ENCODE results near the gene CNIH2.
"Not testable (repeated sequence)": the region's sequence is repeated elsewhere in the genome, so short reads cannot be mapped to it uniquely, and the experiment has no call there.

CNIH2 gene

DNA sequence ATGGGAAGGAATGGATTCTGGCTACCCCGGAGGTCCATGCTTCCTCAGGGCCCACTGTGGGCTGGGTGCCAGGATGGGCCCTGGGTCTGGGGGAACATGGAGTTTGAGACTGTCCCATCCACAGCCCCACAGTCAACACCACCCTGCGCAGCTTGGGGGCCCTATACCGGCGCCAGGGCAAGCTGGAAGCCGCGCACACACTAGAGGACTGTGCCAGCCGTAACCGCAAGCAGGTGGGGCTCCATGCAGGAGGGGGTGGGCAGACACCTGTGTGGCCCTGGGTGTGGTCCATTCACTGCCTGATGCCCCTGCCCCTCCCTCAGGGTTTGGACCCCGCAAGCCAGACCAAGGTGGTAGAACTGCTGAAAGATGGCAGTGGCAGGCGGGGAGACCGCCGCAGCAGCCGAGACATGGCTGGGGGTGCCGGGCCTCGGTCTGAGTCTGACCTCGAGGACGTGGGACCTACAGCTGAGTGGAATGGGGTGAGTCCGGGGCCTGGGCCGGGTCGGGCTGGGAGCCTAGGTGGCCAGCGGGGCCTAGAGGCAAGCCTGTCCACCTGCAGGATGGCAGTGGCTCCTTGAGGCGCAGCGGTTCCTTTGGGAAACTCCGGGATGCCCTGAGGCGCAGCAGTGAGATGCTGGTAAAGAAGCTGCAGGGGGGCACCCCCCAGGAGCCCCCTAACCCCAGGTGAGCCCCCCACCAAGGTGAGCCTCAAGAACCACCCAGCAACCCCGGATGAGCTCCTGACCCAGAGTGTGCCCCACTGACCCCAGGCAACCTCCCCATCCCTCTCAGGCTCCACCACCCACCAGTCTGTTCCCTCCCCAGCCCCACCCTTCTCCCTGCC, 12.2 kb upstream of the CNIH2 start:
- H3K27me3 Mint-ChIP-seq: no peaks in the 10 kb centered on the region
- no peaks in the 10 kb centered on the region for H3K9me3 Mint-ChIP-seq
- peaks cover 26% of the 10 kb centered on the region for H3K4me1 Mint-ChIP-seq (ENCODE audit: low read depth)
- H3K36me3 Mint-ChIP-seq (ENCODE audit: low read depth): peaks cover 24% of the 10 kb centered on the region
- no peak overlapping the region for H3K27ac Mint-ChIP-seq
- H3K4me3 Mint-ChIP-seq: no peak overlapping the region

DNA sequence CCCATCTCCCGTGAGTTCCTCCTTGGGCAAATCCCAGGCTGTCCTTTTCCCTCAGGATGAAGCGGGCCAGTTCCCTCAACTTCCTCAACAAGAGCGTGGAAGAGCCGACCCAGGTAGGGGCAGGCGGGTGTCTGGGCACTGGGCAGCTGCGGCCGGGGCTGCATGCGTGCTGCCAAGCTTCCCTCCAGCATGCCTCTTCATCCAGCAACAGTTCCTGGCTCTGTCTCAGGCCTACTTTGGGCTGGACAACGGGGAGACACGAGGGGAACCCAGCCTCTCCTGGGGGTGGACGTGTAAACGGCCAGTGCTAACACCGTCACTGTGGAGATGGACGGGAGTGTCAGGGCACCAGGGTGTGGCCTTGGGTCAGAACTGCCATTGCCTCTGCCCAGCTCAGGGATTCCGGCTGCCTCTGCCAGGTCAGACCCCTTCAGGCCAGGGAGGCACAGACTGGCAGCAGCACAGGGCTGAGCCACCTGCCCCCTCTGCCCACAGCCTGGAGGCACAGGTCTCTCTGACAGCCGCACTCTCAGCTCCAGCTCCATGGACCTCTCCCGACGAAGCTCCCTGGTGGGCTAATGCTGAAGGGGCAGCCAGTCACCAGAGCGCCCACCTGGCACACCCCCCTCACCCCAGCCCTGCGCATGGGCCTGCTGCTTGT, 11.5 kb upstream of the CNIH2 start:
- Mint-ChIP-seq H3K27me3 (no peaks in the 10 kb centered on the region), H3K4me3 (peak overlapping the region; percentile 96), H3K36me3 (ENCODE audit: low read depth) (peaks cover 27% of the 10 kb centered on the region), H3K4me1 (ENCODE audit: low read depth) (peaks cover 29% of the 10 kb centered on the region), H3K9me3 (no peaks in the 10 kb centered on the region), H3K27ac (peak overlapping the region; percentile 86)

DNA sequence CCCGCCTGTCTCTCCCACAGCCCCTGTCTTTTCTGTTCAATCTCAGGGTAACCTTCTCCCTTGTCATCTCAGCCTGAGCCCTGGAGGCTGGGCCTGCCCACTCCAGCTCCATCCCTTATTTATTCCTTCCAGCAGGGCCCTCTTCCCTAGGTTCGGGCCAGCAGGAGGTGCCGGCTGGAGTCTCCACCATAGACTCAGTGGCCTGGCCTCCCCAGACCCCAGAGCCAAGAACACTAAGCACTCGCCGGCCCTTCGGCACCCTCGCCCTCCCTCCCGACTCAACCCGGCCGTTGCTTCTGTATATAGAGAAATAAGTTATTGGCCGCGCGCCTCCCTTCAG, 11.0 kb upstream of the CNIH2 start:
- peaks cover 31% of the 10 kb centered on the region for H3K36me3 Mint-ChIP-seq (ENCODE audit: low read depth)

DNA sequence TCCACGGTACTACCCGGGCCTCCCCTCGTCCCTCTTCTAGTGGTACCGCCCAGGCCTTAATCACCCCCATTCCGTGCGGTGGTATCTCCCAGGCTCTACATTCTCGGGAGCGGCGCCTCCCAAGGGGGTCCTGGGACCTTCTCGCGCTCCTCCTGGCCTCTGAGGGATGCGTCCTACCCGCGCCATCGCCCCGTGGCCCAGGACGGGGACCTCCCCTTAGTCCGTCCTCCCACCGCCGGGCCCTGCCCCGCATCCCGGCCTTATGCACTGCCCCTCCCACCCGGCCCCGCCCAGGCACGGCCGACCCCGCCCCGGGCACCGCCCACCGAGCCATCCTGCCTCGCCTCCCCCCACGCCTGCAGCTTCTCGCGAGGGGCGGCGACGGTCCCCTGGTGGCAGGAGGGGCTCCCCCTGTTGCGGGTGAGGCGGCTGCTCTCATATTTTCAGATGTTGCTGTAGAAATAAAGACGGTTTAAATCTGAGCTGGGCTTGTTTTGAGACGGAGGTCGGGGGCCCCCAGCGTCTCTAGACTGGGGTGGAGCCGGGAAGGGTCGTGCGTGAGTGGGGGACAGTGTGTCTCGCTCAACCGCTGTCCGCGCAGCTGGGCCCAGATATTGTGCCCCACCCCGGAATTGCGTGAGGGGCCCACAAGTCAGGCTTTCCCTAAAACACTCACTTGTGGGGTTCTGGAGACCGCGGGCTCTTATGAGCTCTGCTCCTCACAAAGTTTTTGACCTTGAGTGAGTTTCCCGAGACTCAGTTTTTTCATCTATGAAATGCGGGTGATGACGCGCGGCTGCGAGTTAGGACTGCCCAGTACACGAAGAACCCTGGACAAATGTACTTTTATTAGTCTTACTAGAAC, 10.4 kb upstream of the CNIH2 start:
- H3K4me3 Mint-ChIP-seq: peak overlapping the region; percentile 96
- no peaks in the 10 kb centered on the region for H3K27me3 Mint-ChIP-seq
- peaks cover 33% of the 10 kb centered on the region for H3K36me3 Mint-ChIP-seq (ENCODE audit: low read depth)
- peaks cover 40% of the 10 kb centered on the region for H3K4me1 Mint-ChIP-seq (ENCODE audit: low read depth)
- H3K9me3 Mint-ChIP-seq: no peaks in the 10 kb centered on the region
- H3K27ac Mint-ChIP-seq: peak overlapping the region; percentile 94

More for the DNA sequence above, 11.0 kb upstream of the CNIH2 start:
- Mint-ChIP-seq H3K4me1 (ENCODE audit: low read depth) (peaks cover 34% of the 10 kb centered on the region), H3K27ac (peak overlapping the region; percentile 86), H3K4me3 (peak overlapping the region; percentile 96), H3K9me3 (no peaks in the 10 kb centered on the region), H3K27me3 (no peaks in the 10 kb centered on the region)

DNA sequence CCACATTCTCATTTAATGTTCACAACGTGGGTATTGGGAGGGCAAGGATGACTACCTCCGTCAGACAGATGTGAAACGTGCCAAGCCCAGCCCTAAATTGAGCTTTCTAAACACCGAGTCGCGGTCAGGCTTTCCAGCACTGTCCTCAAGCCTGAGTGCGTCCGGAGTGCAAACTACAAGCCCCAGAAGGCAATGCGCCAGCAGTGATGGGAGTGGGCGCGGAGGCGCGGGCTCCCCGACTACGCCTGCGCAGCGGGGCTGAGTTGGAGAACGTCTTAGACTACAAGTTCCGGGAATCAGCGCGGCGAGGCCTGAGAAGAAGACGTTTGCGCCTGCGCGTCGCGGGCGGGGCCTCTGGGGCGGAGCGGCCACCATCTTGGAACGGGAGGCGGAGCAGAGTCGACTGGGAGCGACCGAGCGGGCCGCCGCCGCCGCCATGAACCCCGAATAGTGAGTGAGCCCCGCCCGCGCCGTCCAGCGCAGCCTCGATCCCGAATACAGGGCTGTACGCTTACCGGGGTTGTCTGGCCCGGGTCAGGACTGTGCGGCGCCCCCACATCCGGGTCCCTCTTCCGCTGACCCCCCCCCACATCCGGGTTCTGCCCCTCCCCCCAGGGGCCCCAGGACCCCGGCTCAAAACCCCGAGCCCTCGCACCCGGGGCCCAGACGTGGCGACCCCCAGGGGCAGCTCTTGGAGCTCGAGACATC, 9.6 kb upstream of the CNIH2 start, which contains the start of gene RAB1B:
Gene RAB1B (plus strand): TSS at position 396 of the 708 bp plus-strand sequence. CDS start 41 bp downstream, at position 437.
- H3K36me3 Mint-ChIP-seq (ENCODE audit: low read depth): peaks cover 40% of the 10 kb centered on the region
- peak within 1 kb of the TSS; percentile 96 for H3K4me3 Mint-ChIP-seq
- no peaks in the 10 kb centered on the region for H3K27me3 Mint-ChIP-seq
- no peaks in the 10 kb centered on the region for H3K9me3 Mint-ChIP-seq
- H3K4me1 Mint-ChIP-seq (ENCODE audit: low read depth): peaks cover 45% of the 10 kb centered on the region
- H3K27ac Mint-ChIP-seq: peak within 1 kb of the TSS; percentile 94

DNA sequence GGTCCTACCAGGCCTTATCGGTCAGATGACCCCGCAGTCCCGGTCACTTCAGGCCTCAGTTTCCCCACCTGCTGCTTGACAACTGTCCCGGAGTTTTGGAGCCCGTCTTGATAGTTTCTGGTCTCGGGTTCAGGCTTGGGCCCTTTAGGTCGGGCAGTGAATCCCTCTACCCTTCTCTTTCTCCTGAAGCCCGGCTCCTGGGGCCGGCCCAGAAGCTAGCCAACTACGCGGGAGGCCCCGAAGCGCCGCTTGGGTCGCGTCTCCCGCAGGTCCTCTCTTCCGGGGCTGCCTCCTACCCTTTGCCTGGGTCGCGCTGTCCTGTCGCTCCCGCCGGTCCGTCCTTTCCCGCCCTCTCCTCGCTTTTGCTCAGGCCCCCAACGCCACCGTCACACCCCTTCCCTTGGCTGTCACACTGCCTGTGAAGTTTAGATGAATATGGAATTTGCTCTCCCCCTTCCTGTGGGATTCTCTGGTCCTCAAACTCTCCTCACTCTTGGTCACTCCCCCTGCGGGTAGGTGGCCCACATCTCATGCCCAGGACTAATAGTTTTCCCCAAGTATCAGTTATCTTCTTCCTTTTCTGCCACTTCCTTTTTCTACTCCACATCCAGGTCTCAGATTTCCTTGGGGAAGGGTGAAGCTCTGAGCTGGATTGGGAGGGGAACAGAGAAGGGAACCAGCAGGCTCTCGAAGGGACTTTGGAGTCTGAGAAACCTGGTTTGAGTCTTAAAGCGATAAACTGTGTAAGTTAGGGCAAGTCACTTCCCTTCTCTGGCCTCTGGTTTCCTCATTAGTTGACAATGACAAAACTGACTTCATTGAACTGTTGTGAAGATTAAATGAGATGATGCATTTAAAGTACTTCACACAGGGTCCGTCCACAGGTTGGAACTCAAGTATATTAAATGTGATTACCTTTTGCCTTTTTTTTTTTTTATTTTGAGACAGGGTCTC, 8.7 kb upstream of the CNIH2 start:
- no peaks in the 10 kb centered on the region for H3K9me3 Mint-ChIP-seq
- H3K36me3 Mint-ChIP-seq (ENCODE audit: low read depth): peaks cover 45% of the 10 kb centered on the region
- peak overlapping the region; percentile 94 for H3K27ac Mint-ChIP-seq
- H3K4me3 Mint-ChIP-seq: peak overlapping the region; percentile 96
- peaks cover 47% of the 10 kb centered on the region for H3K4me1 Mint-ChIP-seq (ENCODE audit: low read depth)
- no peaks in the 10 kb centered on the region for H3K27me3 Mint-ChIP-seq

DNA sequence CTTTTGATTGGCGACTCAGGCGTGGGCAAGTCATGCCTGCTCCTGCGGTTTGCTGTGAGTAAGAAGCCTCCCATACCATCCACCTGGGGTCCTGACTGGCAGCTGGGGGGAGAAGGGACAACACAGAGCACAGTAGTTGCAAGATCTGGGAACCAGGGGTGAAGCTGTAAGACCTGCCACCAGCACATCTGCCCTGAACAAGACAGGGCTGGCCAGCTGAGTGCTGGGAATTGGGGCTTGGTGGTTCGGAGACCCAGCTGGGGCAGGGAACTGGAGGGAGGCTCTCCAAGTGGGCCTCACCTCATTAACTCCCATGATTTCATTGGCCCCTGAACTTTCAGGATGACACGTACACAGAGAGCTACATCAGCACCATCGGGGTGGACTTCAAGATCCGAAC, 6.2 kb upstream of the CNIH2 start:
- peaks cover 46% of the 10 kb centered on the region for H3K4me1 Mint-ChIP-seq (ENCODE audit: low read depth)
- no peak overlapping the region for H3K27ac Mint-ChIP-seq
- no peaks in the 10 kb centered on the region for H3K9me3 Mint-ChIP-seq
- H3K36me3 Mint-ChIP-seq (ENCODE audit: low read depth): peaks cover 39% of the 10 kb centered on the region
- no peak overlapping the region for H3K4me3 Mint-ChIP-seq
- H3K27me3 Mint-ChIP-seq: no peaks in the 10 kb centered on the region

DNA sequence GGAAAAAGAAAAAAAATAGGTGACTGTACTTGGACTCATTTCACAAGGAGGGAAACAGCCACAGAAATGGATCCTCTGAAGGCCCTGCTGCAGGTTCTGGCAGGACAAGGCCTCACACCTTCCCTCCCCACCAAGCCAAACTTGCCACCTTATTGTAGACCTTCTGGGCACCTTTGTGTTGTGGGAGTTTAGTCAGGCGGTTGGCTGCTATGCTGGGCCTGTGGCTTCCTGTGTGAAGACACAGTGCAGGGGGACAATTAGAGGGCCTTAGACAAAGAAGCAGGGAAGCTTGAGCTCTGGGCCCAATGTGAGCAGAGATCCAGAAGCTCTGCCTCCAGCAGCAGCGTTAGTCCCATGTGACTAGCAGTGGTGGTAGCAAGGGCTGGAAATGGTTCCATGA, 5.4 kb upstream of the CNIH2 start:
- H3K9me3 Mint-ChIP-seq: no peaks in the 10 kb centered on the region
- no peaks in the 10 kb centered on the region for H3K27me3 Mint-ChIP-seq
- no peak overlapping the region for H3K27ac Mint-ChIP-seq
- H3K4me1 Mint-ChIP-seq (ENCODE audit: low read depth): peaks cover 44% of the 10 kb centered on the region
- H3K36me3 Mint-ChIP-seq (ENCODE audit: low read depth): peaks cover 39% of the 10 kb centered on the region
- H3K4me3 Mint-ChIP-seq: no peak overlapping the region

DNA sequence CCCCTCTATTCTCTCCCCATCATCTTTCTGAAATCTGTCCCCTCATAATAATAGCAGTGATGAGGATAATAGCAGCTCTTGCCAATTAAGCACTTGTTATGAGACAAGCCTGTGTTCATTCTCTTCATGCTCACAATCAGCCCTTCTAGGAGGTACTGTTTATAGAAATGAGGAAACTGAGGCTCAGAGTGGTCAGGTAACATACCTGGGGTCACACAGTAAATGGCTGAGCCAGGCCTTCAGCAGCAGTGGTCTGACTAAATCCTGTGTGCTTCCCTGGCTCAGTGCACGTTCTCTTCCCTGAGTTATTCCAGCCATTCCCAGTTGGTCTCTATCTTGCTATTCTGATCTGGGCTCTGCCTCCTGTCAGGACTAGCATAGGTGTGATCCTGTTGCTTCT, 3.8 kb upstream of the CNIH2 start:
- peaks cover 36% of the 10 kb centered on the region for H3K36me3 Mint-ChIP-seq (ENCODE audit: low read depth)
- H3K9me3 Mint-ChIP-seq: no peaks in the 10 kb centered on the region
- no peak overlapping the region for H3K4me3 Mint-ChIP-seq
- H3K4me1 Mint-ChIP-seq (ENCODE audit: low read depth): peaks cover 46% of the 10 kb centered on the region
- peaks cover under 1% of the 10 kb centered on the region for H3K27me3 Mint-ChIP-seq
- no peak overlapping the region for H3K27ac Mint-ChIP-seq

DNA sequence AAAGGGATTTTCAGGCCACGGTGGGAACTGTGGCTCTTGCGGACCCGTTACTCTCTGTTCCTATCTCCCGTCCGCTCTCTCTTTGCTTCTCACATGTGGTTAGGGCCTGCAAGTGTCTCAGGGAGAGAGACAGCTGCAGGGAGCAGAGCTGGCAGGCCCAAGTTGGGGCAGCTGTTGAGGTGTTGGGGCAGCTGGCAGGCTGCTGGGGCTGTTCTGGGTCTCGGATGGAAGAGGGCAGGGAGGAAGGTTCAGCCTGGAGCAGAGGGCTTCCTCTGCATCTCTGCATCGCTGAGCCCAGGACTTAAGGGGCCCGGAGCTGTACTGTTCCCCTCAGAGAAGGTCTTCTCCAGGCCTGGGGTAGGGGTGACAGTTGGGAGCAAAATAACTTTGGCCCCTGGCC, 2.6 kb upstream of the CNIH2 start:
- no peak overlapping the region for H3K4me3 Mint-ChIP-seq
- H3K27me3 Mint-ChIP-seq: peaks cover 6% of the 10 kb centered on the region
- peaks cover 31% of the 10 kb centered on the region for H3K36me3 Mint-ChIP-seq (ENCODE audit: low read depth)
- no peaks in the 10 kb centered on the region for H3K9me3 Mint-ChIP-seq
- H3K27ac Mint-ChIP-seq: no peak overlapping the region
- peaks cover 38% of the 10 kb centered on the region for H3K4me1 Mint-ChIP-seq (ENCODE audit: low read depth)

DNA sequence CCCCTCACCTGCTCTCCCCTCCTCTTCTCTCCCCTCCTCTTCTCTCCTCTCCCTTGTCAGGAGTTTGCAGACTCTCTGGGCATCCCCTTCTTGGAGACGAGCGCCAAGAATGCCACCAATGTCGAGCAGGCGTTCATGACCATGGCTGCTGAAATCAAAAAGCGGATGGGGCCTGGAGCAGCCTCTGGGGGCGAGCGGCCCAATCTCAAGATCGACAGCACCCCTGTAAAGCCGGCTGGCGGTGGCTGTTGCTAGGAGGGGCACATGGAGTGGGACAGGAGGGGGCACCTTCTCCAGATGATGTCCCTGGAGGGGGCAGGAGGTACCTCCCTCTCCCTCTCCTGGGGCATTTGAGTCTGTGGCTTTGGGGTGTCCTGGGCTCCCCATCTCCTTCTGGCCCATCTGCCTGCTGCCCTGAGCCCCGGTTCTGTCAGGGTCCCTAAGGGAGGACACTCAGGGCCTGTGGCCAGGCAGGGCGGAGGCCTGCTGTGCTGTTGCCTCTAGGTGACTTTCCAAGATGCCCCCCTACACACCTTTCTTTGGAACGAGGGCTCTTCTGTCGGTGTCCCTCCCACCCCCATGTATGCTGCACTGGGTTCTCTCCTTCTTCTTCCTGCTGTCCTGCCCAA, 1.9 kb upstream of the CNIH2 start:
- no peaks in the 10 kb centered on the region for H3K9me3 Mint-ChIP-seq
- peaks cover 33% of the 10 kb centered on the region for H3K4me1 Mint-ChIP-seq (ENCODE audit: low read depth)
- no peak overlapping the region for H3K4me3 Mint-ChIP-seq
- peaks cover 27% of the 10 kb centered on the region for H3K36me3 Mint-ChIP-seq (ENCODE audit: low read depth)
- H3K27ac Mint-ChIP-seq: no peak overlapping the region
- peaks cover 6% of the 10 kb centered on the region for H3K27me3 Mint-ChIP-seq

DNA sequence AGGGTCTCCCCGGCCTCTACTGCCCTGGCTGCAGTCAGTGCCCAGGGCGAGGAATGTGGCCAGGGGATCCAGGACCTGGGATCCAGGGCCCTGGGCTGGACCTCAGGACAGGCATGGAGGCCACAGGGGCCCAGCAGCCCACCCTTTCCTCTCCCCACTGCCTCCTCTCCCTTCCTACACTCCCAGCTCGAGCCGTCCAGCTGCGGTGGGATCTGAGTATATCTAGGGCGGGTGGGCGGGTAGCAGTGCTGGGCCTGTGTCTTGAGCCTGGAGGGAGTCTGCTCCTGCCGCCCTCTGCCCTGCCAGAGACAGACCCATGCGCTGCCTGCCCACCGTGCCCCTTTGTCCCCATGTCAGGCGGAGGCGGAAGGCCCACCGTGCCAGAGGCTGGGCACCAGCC, 1.4 kb upstream of the CNIH2 start:
- Mint-ChIP-seq H3K4me1 (ENCODE audit: low read depth) (peaks cover 32% of the 10 kb centered on the region), H3K36me3 (ENCODE audit: low read depth) (peaks cover 25% of the 10 kb centered on the region)
- not testable (repeated sequence) for H3K4me3 Mint-ChIP-seq, H3K9me3 Mint-ChIP-seq, H3K27ac Mint-ChIP-seq, H3K27me3 Mint-ChIP-seq

DNA sequence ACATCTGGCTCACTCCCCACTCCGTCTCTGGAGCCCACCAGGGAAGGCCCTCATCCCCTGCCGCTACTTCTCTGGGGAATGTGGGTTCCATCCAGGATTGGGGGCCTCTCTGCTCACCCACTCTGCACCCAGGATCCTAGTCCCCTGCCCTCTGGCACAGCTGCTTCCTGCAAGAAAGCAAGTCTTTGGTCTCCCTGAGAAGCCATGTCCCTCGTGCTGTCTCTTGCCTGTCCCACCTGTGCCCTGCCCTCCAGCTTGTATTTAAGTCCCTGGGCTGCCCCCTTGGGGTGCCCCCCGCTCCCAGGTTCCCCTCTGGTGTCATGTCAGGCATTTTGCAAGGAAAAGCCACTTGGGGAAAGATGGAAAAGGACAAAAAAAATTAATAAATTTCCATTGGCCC, 911 bp upstream of the CNIH2 start:
- not testable (repeated sequence) for H3K27me3 Mint-ChIP-seq, H3K4me3 Mint-ChIP-seq, H3K9me3 Mint-ChIP-seq, H3K27ac Mint-ChIP-seq
- H3K36me3 Mint-ChIP-seq (ENCODE audit: low read depth): peaks cover 21% of the 10 kb centered on the region
- peaks cover 32% of the 10 kb centered on the region for H3K4me1 Mint-ChIP-seq (ENCODE audit: low read depth)

Measured in stimulated activated naive CD8-positive, alpha-beta T cell treated with anti-CD3 and anti-CD28 coated beads, Interleukin-15, Interleukin-2, amounts not matched to agents 100 ng/mL and 50 ng/mL, for 24 hours (primary cell).